Cerebellar cortex (tissue), 1 donor: ENCODE data around the gene SLC4A4.

ENCODE experiments used
- DNase-seq: peaks from one replicate; pipeline ENCODE4 v3.0.0-alpha.2; 2015; ENCODE audit warnings: low spot score

Gene SLC4A4

GRCh38 chr4:71338846-71339593, at the start of gene SLC4A4:
Gene SLC4A4, plus strand, starts transcription at chr4:71339020.
- DNase-seq = no peak

GRCh38 chr4:71290074-71290473, 48.7 kb upstream of the SLC4A4 start:
- DNase-seq = no peak

- no peak for DNase-seq
These were observed 48.3 kb upstream of the SLC4A4 start for GRCh38 chr4:71290476-71290875.

- no peak for DNase-seq
These were observed 46.6 kb upstream of the SLC4A4 start for GRCh38 chr4:71292228-71292627.

- no peak for DNase-seq
These were observed 45.1 kb upstream of the SLC4A4 start for GRCh38 chr4:71293705-71294104.

GRCh38 chr4:71294301-71294700, 44.5 kb upstream of the SLC4A4 start:
- no peak for DNase-seq

- DNase-seq = no peak
These were observed 41.9 kb upstream of the SLC4A4 start for GRCh38 chr4:71296945-71297344.

- no peak for DNase-seq
These were observed 38.5 kb upstream of the SLC4A4 start for GRCh38 chr4:71300362-71300761.

- no peak for DNase-seq
These were observed 37.9 kb upstream of the SLC4A4 start for GRCh38 chr4:71300964-71301363.

GRCh38 chr4:71303287-71303686, 35.5 kb upstream of the SLC4A4 start:
- DNase-seq = no peak

GRCh38 chr4:71303850-71304249, 35.0 kb upstream of the SLC4A4 start:
- no peak for DNase-seq

- no peak for DNase-seq
These were observed 34.5 kb upstream of the SLC4A4 start for GRCh38 chr4:71304289-71304850.

- DNase-seq = no peak
These were observed 31.1 kb upstream of the SLC4A4 start for GRCh38 chr4:71307729-71308128.

- DNase-seq = no peak
These were observed 16.4 kb upstream of the SLC4A4 start for GRCh38 chr4:71322425-71322824.

GRCh38 chr4:71333368-71333767, 5.5 kb upstream of the SLC4A4 start:
- DNase-seq = no peak

GRCh38 chr4:71333960-71334359, 4.9 kb upstream of the SLC4A4 start:
- DNase-seq = no peak

- DNase-seq = no peak
These were observed 4.3 kb upstream of the SLC4A4 start for GRCh38 chr4:71334465-71334882.

GRCh38 chr4:71343670-71344466, 5.0 kb downstream of the SLC4A4 start:
- no peak for DNase-seq

GRCh38 chr4:71346710-71347109, 7.9 kb downstream of the SLC4A4 start:
- DNase-seq = no peak

- DNase-seq = no peak
These were observed 9.8 kb downstream of the SLC4A4 start for GRCh38 chr4:71348586-71348985.

GRCh38 chr4:71355045-71355444, 16.2 kb downstream of the SLC4A4 start:
- DNase-seq = no peak

GRCh38 chr4:71355971-71356370, 17.2 kb downstream of the SLC4A4 start:
- DNase-seq = no peak
